MCF 10A (cell line): ENCODE data around the gene C9orf50. TPM values are rescaled to one million over a fixed set of nuclear protein-coding genes. Genes with fewer than 3 reads are reported as not detected.

Experiments
- Bru-seq: library from RNA; stranded (reverse); fragments of 400-500 nt; gene quantifications from one replicate; lab custom pipeline; 2021; lab: Mats Ljungman, UMichigan
- BruChase-seq, 2 experiments: library from RNA; stranded (reverse); fragments of 400-500 nt; gene quantifications; one replicate each; lab custom pipeline; 2021; lab: Mats Ljungman, UMichigan
- BruUV-seq: library from RNA; stranded (reverse); fragments of 400-500 nt; replicated peaks from 2 replicates; lab custom pipeline; 2021; lab: Mats Ljungman, UMichigan
- CTCF ChIA-PET: fragments of 300-600 bp; sonication (Branson Sonifier 250); formaldehyde crosslinking; extraction: SDS; loops from one replicate; lab custom pipeline; 2021; ENCODE audit warnings: antibody characterized with exemption, inconsistent platforms; lab: Yijun Ruan, JAX
- POLR2A ChIA-PET: fragments of 300-600, 350-650 bp; sonication (Branson Sonifier 250); formaldehyde crosslinking; extraction: SDS; loops from one replicate; lab custom pipeline; 2020; ENCODE audit warnings: antibody characterized with exemption, inconsistent platforms; lab: Yijun Ruan, JAX
- DNase-seq: peaks from one replicate; pipeline ENCODE4 v3.0.0-alpha.2; 2018; ENCODE audit not compliant: unreplicated experiment
- H3K27ac Mint-ChIP-seq: one replicate; pipeline ENCODE4 v1.8.0; 2022; ENCODE audit warnings: mild to moderate bottlenecking, low read depth, mixed read lengths; ENCODE audit not compliant: unreplicated experiment
- H3K27me3 Mint-ChIP-seq: one replicate; pipeline ENCODE4 v1.8.0; 2022; ENCODE audit warnings: mixed read lengths; ENCODE audit not compliant: insufficient read depth, unreplicated experiment
- H3K36me3 Mint-ChIP-seq: one replicate; pipeline ENCODE4 v1.8.0; 2022; ENCODE audit warnings: mild to moderate bottlenecking, moderate library complexity, mixed read lengths; ENCODE audit not compliant: insufficient read depth, unreplicated experiment
- H3K4me1 Mint-ChIP-seq: one replicate; pipeline ENCODE4 v1.8.0; 2022; ENCODE audit warnings: mixed read lengths; ENCODE audit not compliant: insufficient read depth, unreplicated experiment
- H3K4me3 Mint-ChIP-seq: one replicate; pipeline ENCODE4 v1.8.0; 2022; ENCODE audit warnings: mild to moderate bottlenecking, moderate library complexity, mixed read lengths; ENCODE audit not compliant: unreplicated experiment
- H3K9me3 Mint-ChIP-seq: one replicate; pipeline ENCODE4 v1.8.0; 2022; ENCODE audit warnings: mixed read lengths; ENCODE audit not compliant: unreplicated experiment
- intact Hi-C: fragments of 100-400 bp; cut with micrococcal nuclease; formaldehyde crosslinking; loops from 2 replicates; pipeline ENCODE4 v1.14.1; 2022
- long read RNA-seq: library from polyadenylated mRNA; stranded (forward); transcript quantifications from one replicate; pipeline ENCODE4 v2.0.0, GENCODE V29; 2022
- total RNA-seq: library from RNA; stranded (reverse); gene quantifications from 2 replicates; pipeline ENCODE4 v1.2.3, GENCODE V29; 2022
- TF ChIP-seq, protein P1 (sequence below): fragments of 200-600 bp; IDR thresholded peaks from one replicate; pipeline ENCODE4 v1.8.0; 2022; ENCODE audit warnings: antibody characterized with exemption, mild to moderate bottlenecking; ENCODE audit not compliant: unreplicated experiment

C9orf50 gene, protein sequence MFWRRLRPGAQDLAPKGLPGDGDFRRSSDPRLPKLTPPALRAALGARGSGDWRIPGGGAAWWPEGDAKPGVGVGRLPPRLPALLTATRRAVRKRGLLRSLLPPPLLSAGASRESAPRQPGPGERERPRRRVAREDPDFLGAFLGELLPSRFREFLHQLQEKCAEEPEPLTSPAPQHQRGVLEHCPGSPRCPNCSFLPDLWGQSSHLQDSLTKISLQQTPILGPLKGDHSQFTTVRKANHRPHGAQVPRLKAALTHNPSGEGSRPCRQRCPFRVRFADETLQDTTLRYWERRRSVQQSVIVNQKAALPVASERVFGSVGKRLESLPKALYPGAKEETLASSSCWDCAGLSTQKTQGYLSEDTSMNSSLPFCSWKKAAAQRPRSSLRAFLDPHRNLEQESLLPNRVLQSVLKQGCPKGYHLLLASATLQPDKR
- total RNA-seq = 0.20 TPM in 1 of 2 replicates, not detected in the other
- Bru-seq, nascent RNA = percentile 22 among the genes with signal in this experiment
- BruChase-seq, experiment 1, labeled RNA remaining after a 6-hour chase = not detected
- BruChase-seq, experiment 2, labeled RNA remaining after a 2-hour chase = percentile 12 among the genes with signal in this experiment
- long read RNA-seq = 0 reads

DNA sequence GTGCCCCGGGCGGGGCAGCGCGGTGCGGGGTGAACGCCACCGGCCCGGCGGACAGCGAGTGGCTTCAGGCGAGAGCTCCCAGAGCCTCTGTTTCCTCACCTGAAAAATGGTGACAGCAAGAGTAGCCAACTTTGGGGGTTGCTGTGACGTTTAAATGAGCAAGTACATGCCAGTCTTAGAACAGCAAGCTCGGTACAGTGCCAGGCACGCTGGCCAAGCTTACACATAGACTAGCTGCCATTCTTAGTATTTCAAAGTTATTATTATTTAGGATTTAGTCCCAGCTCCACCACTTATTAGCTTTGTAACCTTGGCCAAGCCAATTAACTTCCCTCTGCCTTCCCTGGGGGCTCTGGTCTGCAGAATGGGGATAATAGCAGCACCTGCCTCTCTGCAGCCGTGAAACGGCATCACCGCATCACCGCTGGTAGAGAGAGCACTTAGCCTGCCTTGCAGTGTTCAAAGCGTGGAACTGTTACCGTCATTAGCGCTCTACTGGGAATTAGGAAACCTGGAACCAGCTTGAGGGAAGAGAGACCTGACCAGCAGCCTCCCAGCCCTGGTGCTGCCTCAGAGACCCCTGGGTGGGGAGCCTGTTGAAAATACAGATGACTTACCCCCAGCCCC is at the start of gene C9orf50:
Gene C9orf50 (minus strand): TSS at position 433 of the 627 bp plus-strand sequence. CDS start 527 bp downstream, outside the sequence.
- TF ChIP-seq, protein P1, sequence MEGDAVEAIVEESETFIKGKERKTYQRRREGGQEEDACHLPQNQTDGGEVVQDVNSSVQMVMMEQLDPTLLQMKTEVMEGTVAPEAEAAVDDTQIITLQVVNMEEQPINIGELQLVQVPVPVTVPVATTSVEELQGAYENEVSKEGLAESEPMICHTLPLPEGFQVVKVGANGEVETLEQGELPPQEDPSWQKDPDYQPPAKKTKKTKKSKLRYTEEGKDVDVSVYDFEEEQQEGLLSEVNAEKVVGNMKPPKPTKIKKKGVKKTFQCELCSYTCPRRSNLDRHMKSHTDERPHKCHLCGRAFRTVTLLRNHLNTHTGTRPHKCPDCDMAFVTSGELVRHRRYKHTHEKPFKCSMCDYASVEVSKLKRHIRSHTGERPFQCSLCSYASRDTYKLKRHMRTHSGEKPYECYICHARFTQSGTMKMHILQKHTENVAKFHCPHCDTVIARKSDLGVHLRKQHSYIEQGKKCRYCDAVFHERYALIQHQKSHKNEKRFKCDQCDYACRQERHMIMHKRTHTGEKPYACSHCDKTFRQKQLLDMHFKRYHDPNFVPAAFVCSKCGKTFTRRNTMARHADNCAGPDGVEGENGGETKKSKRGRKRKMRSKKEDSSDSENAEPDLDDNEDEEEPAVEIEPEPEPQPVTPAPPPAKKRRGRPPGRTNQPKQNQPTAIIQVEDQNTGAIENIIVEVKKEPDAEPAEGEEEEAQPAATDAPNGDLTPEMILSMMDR = no peak
- ChIA-PET CTCF (interaction anchor here (0.6 to 7.7 kb wide), 11 partner anchors 8 to 488 kb away, joined by 3 to 96 read pairs (median 6); no protein-coding TSS in a partner anchor), POLR2A (interaction anchor here (0.5 to 1.7 kb wide), 8 partner anchors 10 to 748 kb away, joined by 3 to 4 read pairs (median 3); no protein-coding TSS in a partner anchor)
- H3K27ac Mint-ChIP-seq = no peak within 1 kb of the TSS
- intact Hi-C loops = loop anchor here (10.0 kb wide), 1 partner anchor 1066 kb away; the partner anchor contains the start of gene SPTAN1
- BruUV-seq = no TSS peak
- H3K36me3 Mint-ChIP-seq = no peaks in the 10 kb centered on the region
- H3K9me3 Mint-ChIP-seq = no peaks in the 10 kb centered on the region
- no peak for DNase-seq
- H3K4me1 Mint-ChIP-seq = peaks cover 10% of the 10 kb centered on the region
- H3K4me3 Mint-ChIP-seq = peak within 1 kb of the TSS; percentile 53
- H3K27me3 Mint-ChIP-seq = no peaks in the 10 kb centered on the region

DNA sequence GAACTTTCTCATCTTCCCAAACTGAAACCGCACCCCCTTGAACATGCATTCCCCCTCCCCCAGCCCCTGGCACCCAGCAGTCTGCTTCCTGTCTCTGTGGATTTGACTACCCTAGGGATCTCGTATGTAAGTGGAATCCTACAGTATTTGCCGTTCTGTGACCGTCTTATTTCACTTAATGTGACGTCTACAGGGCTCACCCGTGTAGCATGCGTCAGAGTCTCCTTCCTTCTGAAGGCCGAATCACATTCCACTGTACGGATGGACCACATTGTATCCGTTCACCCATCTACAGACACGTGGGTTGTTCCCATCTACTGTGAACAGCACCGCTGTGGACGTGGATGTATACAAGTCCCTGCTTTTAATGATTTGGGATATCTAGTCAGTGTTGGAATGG is 49.0 kb upstream of the C9orf50 start:
- Mint-ChIP-seq H3K4me3 (no peak overlapping the region), H3K27ac (no peak overlapping the region), H3K27me3 (peaks cover 25% of the 10 kb centered on the region), H3K9me3 (no peaks in the 10 kb centered on the region), H3K4me1 (no peaks in the 10 kb centered on the region), H3K36me3 (no peaks in the 10 kb centered on the region)
- TF ChIP-seq, protein P1 = no peak
- ChIA-PET POLR2A (no interaction called here), CTCF (interaction anchor here (0.7 kb wide), 1 partner anchor 348 kb away, joined by 4 read pairs; no protein-coding TSS in a partner anchor)
- intact Hi-C loops = no loop called here
- DNase-seq = no peak
- BruUV-seq = no TSS peak

DNA sequence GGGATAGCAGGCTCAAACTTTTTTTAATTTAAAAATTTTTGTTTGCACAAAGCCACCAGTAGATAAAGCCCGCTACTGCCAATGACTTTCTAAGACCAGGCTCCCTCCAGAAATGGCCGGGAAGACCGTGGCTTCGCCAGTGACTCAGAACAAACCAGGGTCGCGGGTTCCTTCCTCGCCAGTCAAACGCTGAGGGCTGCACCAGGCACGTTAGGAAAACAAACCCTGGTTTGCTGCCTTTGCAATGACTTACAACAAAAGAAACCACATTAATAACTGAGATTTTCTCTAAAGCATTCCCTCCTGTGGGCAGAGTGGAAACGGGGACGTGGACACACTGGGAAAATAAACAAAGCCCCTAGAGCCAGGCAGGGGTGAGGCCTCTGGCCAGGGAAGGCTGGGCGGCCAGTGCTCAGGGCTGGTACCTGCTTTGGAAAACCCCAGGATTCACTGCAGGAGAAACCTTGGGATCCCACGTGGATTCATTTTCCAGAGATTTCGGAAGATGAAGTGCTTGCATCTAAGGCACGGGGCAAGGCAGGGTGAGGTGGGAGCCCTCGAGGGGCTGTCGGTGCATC is 48.3 kb upstream of the C9orf50 start:
- Mint-ChIP-seq H3K4me3 (no peak overlapping the region), H3K27me3 (peaks cover 26% of the 10 kb centered on the region), H3K27ac (no peak overlapping the region), H3K36me3 (no peaks in the 10 kb centered on the region), H3K4me1 (no peaks in the 10 kb centered on the region), H3K9me3 (no peaks in the 10 kb centered on the region)
- CTCF ChIA-PET = no interaction called here
- POLR2A ChIA-PET = no interaction called here
- TF ChIP-seq, protein P1 = no peak
- intact Hi-C loops = no loop called here
- DNase-seq = no peak
- BruUV-seq = no TSS peak
